ENCODE data around the gene EXOC6.

The EXOC6 gene

DNA sequence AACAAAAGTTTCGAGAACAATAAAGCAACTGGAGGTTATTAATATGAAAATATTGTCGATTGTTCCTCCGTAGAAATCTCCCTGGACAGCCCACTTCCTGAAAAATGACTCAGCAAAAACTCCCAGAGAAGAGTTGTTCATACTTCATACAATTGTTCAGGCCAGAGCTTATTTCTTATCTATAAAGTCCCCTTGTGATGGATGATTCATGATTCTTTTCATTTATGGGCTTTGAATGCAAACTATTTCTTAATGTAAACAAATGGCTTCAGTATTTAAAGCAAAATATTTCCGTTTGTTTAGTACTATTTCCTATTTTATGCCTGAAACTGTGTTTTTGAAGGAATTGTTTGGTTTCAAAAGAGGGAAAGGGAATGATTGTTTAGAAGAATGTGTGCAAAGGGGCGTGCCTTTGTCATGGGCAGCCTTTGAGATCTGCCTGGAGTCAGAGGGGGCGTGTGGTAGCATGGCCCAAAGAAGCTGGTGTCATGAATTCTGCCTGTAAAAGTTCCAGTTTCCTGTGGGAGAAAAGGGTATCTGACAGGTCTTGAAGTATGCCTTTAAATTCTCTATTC, 26.2 kb upstream of the EXOC6 start:
- Histone ChIP-seq H3K9me3 (ENCODE audit: control insufficient read depth, low read length) (no peaks in the 10 kb centered on the region), H3K27me3 (replicated peaks; ENCODE audit: control insufficient read depth, insufficient read depth, low read length) (peaks cover 2% of the 10 kb centered on the region), H3K9ac (ENCODE audit: low read length) (peak overlapping the region; percentile 55), H3K36me3 (ENCODE audit: control insufficient read depth, insufficient read depth, low read length, severe bottlenecking) (no peaks in the 10 kb centered on the region), H3K4me1 (ENCODE audit: control insufficient read depth, insufficient read depth, low read length) (peaks cover 10% of the 10 kb centered on the region), H3K4me3 (ENCODE audit: low read length) (peak overlapping the region; percentile 44)
- peak; percentile 85 for DNase-seq (ENCODE audit: low read depth)

- no peak overlapping the region for H3K9ac ChIP-seq (ENCODE audit: low read length)
- no peaks in the 10 kb centered on the region for H3K9me3 ChIP-seq (ENCODE audit: control insufficient read depth, low read length)
- H3K4me1 ChIP-seq (ENCODE audit: control insufficient read depth, insufficient read depth, low read length): peaks cover 10% of the 10 kb centered on the region
- H3K27me3 ChIP-seq (replicated peaks; ENCODE audit: control insufficient read depth, insufficient read depth, low read length): no peaks in the 10 kb centered on the region
- H3K4me3 ChIP-seq (ENCODE audit: low read length): no peak overlapping the region
- no peaks in the 10 kb centered on the region for H3K36me3 ChIP-seq (ENCODE audit: control insufficient read depth, insufficient read depth, low read length, severe bottlenecking)
- DNase-seq (ENCODE audit: low read depth): no peak
Measured at GRCh38 chr10:92822964-92823363, 25.4 kb upstream of the EXOC6 start.

DNA sequence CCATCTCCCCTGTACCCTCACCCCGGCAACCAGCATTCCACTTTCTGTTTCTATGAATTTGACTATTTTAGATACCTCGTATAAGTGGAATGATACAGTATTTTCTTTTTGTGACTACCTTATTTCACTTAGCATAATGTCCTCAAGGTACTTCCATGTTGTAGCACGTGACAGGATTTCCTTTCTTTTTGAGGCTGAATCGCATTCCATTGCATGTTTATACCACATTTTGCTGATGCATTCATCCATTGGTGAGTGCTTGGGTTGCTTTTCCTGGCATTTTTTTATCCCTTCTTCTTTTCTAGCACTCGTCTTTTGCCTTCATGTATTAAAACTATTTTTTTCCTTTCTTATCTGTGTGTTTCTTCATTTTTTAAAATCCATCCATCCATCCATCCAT, 22.3 kb upstream of the EXOC6 start:
- H3K4me3 ChIP-seq (ENCODE audit: low read length): no peak overlapping the region
- peaks cover 6% of the 10 kb centered on the region for H3K27me3 ChIP-seq (replicated peaks; ENCODE audit: control insufficient read depth, insufficient read depth, low read length)
- H3K4me1 ChIP-seq (ENCODE audit: control insufficient read depth, insufficient read depth, low read length): peaks cover 10% of the 10 kb centered on the region
- DNase-seq (ENCODE audit: low read depth): no peak
- no peak overlapping the region for H3K9ac ChIP-seq (ENCODE audit: low read length)
- H3K36me3 ChIP-seq (ENCODE audit: control insufficient read depth, insufficient read depth, low read length, severe bottlenecking): no peaks in the 10 kb centered on the region
- no peaks in the 10 kb centered on the region for H3K9me3 ChIP-seq (ENCODE audit: control insufficient read depth, low read length)

DNA sequence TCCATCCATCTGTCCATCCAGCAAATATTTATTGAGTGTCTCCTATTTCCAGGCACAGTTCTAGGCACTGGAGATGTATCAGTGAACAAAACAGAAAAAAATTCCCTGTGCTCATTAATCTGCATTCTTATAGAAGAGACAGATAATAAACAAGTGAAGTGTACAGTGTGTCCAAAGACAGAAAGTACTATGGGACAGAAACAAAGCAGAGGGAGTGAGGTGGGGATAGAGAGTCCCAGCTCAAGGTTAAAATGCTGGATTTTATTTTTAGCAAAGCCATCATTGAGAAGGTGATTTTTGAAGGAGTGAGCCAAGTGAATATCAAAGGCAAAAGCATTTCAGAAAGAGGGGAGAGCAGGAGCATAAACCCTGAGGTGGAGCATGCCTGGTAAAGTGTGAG, 21.8 kb upstream of the EXOC6 start:
- Histone ChIP-seq H3K9me3 (ENCODE audit: control insufficient read depth, low read length) (no peaks in the 10 kb centered on the region), H3K9ac (ENCODE audit: low read length) (no peak overlapping the region), H3K27me3 (replicated peaks; ENCODE audit: control insufficient read depth, insufficient read depth, low read length) (peaks cover 6% of the 10 kb centered on the region), H3K4me3 (ENCODE audit: low read length) (no peak overlapping the region), H3K4me1 (ENCODE audit: control insufficient read depth, insufficient read depth, low read length) (peaks cover 10% of the 10 kb centered on the region), H3K36me3 (ENCODE audit: control insufficient read depth, insufficient read depth, low read length, severe bottlenecking) (no peaks in the 10 kb centered on the region)
- DNase-seq (ENCODE audit: low read depth): no peak

- Histone ChIP-seq H3K36me3 (ENCODE audit: control insufficient read depth, insufficient read depth, low read length, severe bottlenecking) (no peaks in the 10 kb centered on the region), H3K9ac (ENCODE audit: low read length) (no peak overlapping the region), H3K27me3 (replicated peaks; ENCODE audit: control insufficient read depth, insufficient read depth, low read length) (peaks cover 6% of the 10 kb centered on the region), H3K4me3 (ENCODE audit: low read length) (no peak overlapping the region), H3K4me1 (ENCODE audit: control insufficient read depth, insufficient read depth, low read length) (no peaks in the 10 kb centered on the region), H3K9me3 (ENCODE audit: control insufficient read depth, low read length) (no peaks in the 10 kb centered on the region)
- DNase-seq (ENCODE audit: low read depth): no peak
Measured at GRCh38 chr10:92829042-92829785, 19.1 kb upstream of the EXOC6 start.

DNA sequence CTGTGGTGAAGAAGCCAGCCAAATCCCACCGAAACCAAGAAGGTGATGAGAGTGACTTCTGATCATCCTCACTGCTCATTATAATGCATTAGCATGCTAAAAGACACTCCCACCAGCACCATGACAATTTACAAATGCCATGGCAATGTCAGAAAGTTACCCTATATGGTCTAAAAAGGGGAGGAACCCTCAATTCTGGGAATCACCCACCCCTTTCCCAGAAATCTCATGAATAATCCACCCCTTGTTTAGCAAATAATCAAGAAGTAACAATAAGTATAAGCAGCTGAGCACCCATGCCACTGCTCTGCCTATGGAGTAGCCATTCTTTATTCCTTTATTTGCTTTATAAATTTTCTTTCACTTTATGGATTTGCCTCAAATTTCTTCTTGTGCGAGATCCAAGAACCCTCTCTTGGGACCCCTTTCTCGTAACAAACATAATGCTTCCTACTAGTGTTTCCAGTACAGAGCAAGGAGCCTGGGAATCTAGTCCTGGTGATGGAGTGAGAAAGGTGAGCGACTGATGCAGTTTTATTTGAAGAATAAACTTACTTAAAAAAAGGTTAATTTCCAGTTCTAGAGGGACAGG, 18.4 kb upstream of the EXOC6 start:
- no peaks in the 10 kb centered on the region for H3K9me3 ChIP-seq (ENCODE audit: control insufficient read depth, low read length)
- peaks cover 6% of the 10 kb centered on the region for H3K27me3 ChIP-seq (replicated peaks; ENCODE audit: control insufficient read depth, insufficient read depth, low read length)
- no peaks in the 10 kb centered on the region for H3K36me3 ChIP-seq (ENCODE audit: control insufficient read depth, insufficient read depth, low read length, severe bottlenecking)
- peaks cover 7% of the 10 kb centered on the region for H3K4me1 ChIP-seq (ENCODE audit: control insufficient read depth, insufficient read depth, low read length)
- H3K4me3 ChIP-seq (ENCODE audit: low read length): no peak overlapping the region
- no peak overlapping the region for H3K9ac ChIP-seq (ENCODE audit: low read length)
- no peak for DNase-seq (ENCODE audit: low read depth)

DNA sequence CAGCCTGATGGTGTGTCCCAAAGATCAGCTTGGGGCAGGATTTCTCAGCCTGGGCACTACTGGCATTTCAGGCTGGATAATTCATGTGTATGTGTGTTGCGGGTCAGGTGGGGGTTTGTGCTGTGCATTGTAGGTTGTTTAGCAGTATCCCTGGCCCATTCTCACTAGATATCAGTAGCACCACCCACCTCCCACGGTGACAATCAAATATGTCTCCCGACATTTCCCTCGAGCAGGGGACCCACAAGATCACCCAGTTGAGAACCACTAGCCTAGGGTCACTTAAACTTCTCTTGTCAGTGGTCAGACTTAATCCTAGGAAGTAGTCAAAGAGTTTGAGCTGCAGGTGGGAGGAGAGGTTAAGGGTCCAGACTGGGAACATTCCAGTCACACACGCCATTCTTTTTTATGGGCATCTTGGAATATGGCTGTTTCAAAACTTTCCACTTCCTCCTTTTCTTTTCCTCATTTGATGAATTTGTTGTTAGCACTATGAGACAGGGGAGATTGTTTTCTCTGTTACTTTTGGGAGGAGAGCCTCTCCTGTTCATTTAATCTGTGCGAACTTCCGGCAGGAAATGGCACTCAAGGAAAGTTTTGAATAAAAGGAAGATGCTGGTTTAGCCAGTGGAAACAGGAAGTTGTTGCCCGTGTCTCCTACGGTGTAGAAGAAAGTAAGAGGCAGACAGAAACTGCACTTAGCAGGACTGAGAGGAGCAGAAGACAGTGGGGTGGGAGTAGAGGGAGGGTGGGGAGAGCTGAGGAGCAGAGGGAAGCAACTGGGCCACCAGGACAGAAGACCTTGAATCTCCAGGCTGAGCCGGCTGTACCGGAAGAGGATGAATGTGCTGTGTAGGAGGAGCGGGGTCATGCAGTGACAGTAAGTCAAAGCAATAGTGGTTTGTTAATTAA, 17.6 kb upstream of the EXOC6 start:
- Histone ChIP-seq H3K4me1 (ENCODE audit: control insufficient read depth, insufficient read depth, low read length) (peaks cover 9% of the 10 kb centered on the region), H3K9me3 (ENCODE audit: control insufficient read depth, low read length) (no peaks in the 10 kb centered on the region), H3K27me3 (replicated peaks; ENCODE audit: control insufficient read depth, insufficient read depth, low read length) (peaks cover 6% of the 10 kb centered on the region), H3K4me3 (ENCODE audit: low read length) (no peak overlapping the region), H3K9ac (ENCODE audit: low read length) (no peak overlapping the region), H3K36me3 (ENCODE audit: control insufficient read depth, insufficient read depth, low read length, severe bottlenecking) (no peaks in the 10 kb centered on the region)
- no peak for DNase-seq (ENCODE audit: low read depth)

GRCh38 chr10:92832121-92832520, 16.2 kb upstream of the EXOC6 start:
- DNase-seq (ENCODE audit: low read depth): no peak
- Histone ChIP-seq H3K9me3 (ENCODE audit: control insufficient read depth, low read length) (no peaks in the 10 kb centered on the region), H3K36me3 (ENCODE audit: control insufficient read depth, insufficient read depth, low read length, severe bottlenecking) (no peaks in the 10 kb centered on the region), H3K4me1 (ENCODE audit: control insufficient read depth, insufficient read depth, low read length) (peaks cover 9% of the 10 kb centered on the region), H3K4me3 (ENCODE audit: low read length) (no peak overlapping the region), H3K27me3 (replicated peaks; ENCODE audit: control insufficient read depth, insufficient read depth, low read length) (peaks cover 6% of the 10 kb centered on the region), H3K9ac (ENCODE audit: low read length) (no peak overlapping the region)

GRCh38 chr10:92832998-92833650, 15.2 kb upstream of the EXOC6 start:
- peaks cover 9% of the 10 kb centered on the region for H3K4me1 ChIP-seq (ENCODE audit: control insufficient read depth, insufficient read depth, low read length)
- peaks cover 6% of the 10 kb centered on the region for H3K27me3 ChIP-seq (replicated peaks; ENCODE audit: control insufficient read depth, insufficient read depth, low read length)
- DNase-seq (ENCODE audit: low read depth): no peak
- H3K9me3 ChIP-seq (ENCODE audit: control insufficient read depth, low read length): no peaks in the 10 kb centered on the region
- H3K9ac ChIP-seq (ENCODE audit: low read length): no peak overlapping the region
- H3K4me3 ChIP-seq (ENCODE audit: low read length): no peak overlapping the region
- no peaks in the 10 kb centered on the region for H3K36me3 ChIP-seq (ENCODE audit: control insufficient read depth, insufficient read depth, low read length, severe bottlenecking)

- DNase-seq (ENCODE audit: low read depth): peak; percentile 74
- H3K4me1 ChIP-seq (ENCODE audit: control insufficient read depth, insufficient read depth, low read length): peaks cover 9% of the 10 kb centered on the region
- no peak overlapping the region for H3K4me3 ChIP-seq (ENCODE audit: low read length)
Measured at GRCh38 chr10:92834331-92834730, 14.0 kb upstream of the EXOC6 start.

More at GRCh38 chr10:92834331-92834730, 14.0 kb upstream of the EXOC6 start:
- peaks cover under 1% of the 10 kb centered on the region for H3K27me3 ChIP-seq (replicated peaks; ENCODE audit: control insufficient read depth, insufficient read depth, low read length)
- no peak overlapping the region for H3K9ac ChIP-seq (ENCODE audit: low read length)
- no peaks in the 10 kb centered on the region for H3K9me3 ChIP-seq (ENCODE audit: control insufficient read depth, low read length)
- H3K36me3 ChIP-seq (ENCODE audit: control insufficient read depth, insufficient read depth, low read length, severe bottlenecking): no peaks in the 10 kb centered on the region

All from adipocyte (in vitro differentiated cells).